GM21786 (cell line): ENCODE measurements around the gene SPINK8.
"Not testable (repeated sequence)": the region's sequence is repeated elsewhere in the genome, so short reads cannot be mapped to it uniquely, and the experiment has no call there.

Experiments
- ATAC-seq: cut with Tn5 transposase; IDR thresholded peaks from one replicate; pipeline ENCODE4 v1.9.1; 2021; ENCODE audit not compliant: unreplicated experiment

The SPINK8 gene

DNA sequence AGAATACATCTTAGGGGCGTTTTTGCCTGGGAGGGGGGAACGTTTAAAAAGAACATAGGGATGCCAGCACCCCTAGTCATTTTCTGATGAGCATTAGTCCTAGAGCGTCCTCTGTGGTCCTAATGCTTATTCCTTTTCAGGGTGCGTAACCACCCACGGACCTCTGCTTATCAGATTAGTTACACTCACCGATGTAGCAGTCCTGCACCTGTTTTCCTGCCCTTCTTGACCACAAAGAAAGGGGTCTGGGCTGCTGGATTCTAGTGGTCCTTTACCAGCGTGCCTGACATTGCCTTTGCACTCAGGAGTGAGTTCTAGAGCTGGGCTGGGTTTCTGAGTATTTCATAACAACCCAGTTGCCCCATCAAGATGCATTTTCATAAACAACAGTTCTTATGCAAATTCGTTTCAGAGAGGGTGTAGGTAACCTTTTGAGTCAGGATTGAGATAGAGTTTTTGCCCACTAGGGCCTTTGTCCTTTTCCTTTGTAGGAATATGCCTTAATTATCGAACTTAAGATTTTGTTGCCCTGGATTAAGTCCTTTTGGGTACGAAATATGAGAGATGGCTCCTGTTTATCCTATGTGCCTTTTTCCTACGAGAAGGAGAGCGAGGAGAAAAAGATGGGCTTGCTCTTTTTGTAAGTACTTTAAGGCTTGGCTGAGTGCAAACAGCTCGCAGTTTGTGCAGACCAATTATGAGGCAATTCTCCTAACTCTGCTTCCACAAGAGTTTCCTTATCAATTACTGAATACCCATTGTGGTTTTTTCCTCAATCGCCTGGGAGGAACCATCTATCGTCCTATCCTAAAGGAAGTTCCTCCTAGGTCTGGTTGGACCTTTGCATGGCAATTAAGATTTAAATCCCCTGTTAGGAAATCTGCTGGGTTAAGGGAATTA lies at the start of gene SPINK8:
Gene SPINK8, minus strand, starts transcription at position 316 of the 900 bp plus-strand sequence. CDS start 5,320 bp downstream, outside the sequence.
- ATAC-seq: not testable (repeated sequence)

DNA sequence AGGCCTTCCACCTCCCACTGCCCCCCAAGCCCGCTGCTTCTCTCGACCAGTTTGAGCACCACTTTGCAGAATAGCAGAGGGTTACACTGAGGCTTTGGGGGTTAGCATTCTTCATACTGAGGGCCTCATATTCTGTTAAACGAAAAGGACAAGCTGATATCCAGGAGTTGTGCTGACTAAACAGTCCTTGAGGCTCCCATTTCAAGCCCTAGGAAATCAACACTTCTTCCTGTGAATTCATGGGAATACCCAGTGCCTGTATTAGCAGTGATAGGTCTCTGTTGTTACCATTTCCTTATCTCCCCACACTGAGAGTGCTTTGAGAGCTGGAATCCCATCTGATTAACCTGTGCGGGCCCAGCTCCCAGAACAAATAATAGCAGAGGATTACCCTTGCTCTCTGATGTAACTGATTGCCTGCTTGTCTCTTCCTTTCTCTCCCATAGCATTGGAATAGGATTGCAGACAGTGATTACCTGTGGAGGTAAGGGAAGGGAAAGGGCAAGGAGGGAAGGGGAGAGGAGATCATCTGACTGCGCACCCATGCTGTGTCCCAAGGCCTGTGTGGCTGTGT lies 39.5 kb upstream of the SPINK8 start:
- ATAC-seq: no peak

DNA sequence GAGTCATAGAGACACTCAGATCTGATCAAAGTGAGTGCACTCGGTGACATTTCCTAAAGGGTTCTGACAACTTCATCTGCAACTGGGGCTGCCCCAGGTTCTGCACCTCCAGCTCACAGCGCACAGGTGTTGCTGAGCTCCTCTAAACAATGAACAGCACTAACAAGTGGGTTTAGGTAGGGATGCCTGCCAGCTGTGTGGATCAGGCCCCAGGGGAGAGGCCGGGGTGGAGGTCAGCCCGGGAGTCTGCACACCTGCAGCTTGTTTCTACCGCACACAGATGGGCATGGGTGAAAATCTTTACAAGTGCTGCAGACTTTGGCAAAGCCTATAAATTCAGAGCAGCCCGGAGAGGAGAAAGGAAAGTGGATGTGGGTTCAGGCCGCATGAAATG lies 38.9 kb upstream of the SPINK8 start:
- ATAC-seq: no peak

DNA sequence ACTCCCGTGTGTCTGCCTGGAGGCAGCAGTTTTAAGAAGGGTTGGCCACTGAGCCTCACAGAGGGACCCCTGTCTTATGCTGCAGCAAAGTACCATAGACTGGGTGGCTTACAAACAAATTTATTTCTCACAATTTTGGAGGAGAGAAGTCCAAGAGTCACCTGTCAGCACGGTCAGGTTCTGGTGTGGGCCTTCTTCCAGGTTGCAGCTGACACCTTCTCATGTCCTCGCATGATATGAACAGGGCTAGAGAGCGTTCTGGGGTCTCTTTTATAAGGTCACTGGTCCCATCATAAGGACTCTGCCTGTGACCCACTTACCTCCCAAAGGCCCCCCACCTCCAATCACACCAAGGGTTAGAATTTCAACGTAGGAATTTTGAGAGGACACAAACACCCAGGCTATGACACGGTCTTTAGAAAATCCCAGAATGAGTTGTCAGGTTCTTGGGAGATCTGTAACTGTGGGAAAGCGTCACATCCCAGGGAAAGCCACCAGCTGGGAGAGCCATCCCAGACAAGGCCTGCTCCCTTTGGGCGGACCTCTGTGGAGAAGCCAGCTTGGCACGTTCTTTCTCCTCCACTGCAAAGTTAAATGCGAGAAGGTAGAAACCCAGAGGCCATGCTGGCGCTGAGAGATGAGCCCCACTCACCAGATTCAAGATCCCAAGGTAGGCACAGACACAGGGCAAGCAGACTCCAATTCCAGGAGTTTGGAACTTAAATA lies 38.4 kb upstream of the SPINK8 start, which contains the start of gene FBXW12:
Gene FBXW12, plus strand, starts transcription at position 569 of the 726 bp plus-strand sequence. CDS start 549 bp downstream, outside the sequence.
- ATAC-seq: no peak

DNA sequence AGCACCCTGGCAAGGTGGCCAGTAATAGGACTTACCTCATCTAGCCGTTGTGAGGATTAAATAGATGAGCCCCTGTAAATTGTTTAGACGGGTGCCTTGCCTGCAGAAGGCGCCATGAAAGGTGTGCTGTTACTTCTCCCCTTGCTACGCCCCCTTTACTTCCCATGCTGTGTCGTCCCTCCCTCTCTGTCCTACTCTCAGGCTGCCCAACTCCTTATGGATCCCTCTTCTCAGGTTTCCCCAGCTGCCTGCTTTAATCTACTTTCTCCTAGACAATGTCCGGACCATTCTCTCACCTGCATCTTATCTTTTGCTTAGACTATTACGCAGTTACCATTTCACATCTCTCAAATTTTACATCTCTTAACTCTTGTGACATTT lies 36.9 kb upstream of the SPINK8 start:
- no peak for ATAC-seq

DNA sequence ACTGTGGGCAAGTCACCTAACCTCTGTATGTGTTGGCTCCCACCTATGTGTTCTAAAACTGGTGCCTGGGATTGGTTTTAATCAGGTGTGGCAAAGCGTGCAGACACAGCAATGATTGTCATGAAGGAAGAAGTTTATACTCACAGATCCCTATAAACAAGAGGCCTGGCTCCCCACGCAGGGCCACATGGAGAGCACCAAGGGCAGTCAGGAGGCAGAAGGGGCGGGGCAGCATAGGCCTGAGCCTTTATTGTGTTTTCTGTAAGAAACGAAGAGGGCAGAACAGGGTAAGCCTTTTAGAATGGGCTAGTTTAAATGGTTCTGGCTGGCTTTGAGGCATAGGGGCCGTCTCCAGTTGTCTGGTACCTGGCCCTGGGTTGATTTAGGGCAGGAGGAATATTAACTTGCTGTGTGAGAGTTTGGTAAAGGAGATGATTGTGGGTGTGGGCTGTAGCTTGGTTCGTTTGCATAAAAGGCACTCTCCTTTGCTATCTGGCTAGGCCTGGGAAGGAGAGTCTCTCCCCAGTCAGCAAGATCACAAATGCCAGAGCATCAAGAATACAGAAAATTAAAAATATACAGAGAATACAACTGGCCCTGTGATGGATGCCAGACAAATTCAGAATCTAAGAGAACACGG lies 36.4 kb upstream of the SPINK8 start:
- no peak for ATAC-seq

DNA sequence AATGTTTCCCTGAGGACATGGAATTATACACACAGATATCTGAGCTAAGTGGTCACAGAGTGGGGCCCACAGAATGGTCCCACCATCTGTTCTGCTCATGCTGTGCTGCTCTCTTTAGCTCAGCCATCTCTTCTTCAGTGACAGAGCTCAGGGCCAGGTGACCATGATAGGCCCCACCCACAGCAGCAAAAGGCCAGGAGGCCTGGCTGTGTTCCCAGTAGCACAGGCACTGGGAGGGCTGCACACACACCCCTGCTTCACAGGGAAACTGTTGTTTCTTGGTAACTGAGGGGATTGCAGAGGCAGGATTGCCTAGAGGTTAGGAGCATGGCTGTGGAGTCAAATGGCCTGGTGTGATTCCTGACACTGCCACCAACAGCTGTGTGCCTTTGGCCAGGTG lies 33.7 kb upstream of the SPINK8 start:
- ATAC-seq: no peak

DNA sequence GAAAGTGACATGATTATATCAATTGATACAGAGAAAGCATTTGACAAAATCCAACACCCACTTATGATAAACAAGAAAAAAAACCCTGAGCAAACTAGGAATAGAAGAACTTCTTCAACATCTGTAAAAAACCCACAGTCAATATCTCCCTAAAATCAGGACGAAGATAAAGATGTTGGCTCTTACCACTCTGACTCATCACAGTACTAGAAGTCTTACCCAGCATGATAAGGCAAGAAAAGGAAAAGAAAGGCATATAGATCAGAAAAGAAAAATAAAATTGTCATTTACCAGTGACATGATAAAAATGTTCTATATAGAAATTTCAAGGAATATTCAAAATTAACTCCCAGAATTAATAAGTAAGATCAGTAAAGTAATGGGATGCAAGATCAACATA lies 31.4 kb upstream of the SPINK8 start:
- ATAC-seq: no peak

DNA sequence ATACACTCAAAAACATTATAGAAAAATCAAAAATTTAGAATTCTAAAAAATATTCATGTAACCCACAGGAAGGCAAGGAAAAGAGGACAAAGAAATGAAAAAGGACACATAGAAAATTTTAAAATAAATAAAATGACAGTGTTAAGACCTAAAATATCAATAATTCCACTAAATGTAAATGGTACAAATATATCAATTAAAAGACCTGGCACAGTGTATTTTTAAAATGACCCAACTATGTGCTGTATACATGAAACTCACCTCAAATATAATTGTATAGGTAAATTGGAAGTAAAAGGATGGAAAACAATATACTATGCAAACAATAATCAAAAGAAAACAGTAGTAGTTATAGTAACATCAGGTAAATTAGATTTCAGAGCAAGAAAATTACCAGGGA lies 28.5 kb upstream of the SPINK8 start:
- no peak for ATAC-seq

DNA sequence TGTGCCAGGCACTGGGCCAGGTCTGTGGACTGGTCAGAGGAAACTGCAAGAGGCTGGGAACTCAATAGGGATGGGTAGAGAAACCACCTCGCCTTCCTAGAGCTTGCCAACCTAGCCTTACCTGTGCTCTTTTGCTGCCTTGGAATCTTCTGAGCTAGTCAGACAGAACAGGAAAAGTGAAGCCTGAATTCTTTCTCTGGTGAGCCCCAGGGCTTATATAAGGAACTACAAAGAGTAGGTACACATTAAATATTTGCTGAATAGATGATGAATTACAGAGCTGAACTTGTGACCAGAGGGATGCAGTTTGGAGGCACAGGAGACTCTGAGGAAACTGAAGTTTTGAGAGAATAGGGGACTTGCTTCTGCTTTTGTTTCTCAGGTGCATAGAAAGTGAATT lies 23.0 kb upstream of the SPINK8 start:
- no peak for ATAC-seq

DNA sequence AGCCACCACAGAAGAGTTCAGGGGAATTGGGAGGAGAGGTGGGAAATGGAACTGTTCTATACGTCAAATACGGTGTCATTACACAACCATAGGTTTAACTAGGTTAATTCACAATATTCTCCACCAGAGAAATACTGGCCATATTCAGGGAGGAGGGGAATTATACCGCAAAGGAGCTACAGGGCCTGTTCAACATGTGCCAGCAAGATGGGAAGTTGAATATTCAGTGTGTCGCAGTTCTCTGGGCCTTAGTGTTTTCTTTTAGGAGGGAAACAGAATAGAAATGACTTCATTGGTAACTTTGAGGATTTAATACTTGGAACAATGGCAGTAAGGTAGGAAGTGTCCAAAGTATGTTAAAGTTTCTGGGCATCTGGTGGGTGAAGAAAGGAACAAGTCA lies 20.5 kb upstream of the SPINK8 start:
- no peak for ATAC-seq

DNA sequence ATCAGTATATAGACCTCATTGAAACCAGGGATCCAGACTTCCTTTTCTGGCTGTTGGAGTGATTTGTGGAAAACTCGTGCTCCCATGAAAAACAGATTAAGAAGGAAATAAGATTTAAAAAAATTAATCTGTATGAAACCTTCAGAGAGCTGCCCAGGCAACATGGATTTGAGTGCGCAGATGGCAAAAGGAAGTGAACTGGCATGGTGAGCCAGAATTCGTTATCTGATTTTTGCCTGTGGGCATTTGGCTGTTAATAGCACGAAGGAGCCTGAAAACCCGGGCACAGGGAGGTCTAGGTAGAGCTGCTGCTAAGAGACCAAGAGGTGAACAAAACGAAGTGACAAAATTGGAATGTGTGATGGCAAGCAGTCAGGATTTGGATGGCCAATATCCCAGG lies 19.1 kb upstream of the SPINK8 start:
- no peak for ATAC-seq

DNA sequence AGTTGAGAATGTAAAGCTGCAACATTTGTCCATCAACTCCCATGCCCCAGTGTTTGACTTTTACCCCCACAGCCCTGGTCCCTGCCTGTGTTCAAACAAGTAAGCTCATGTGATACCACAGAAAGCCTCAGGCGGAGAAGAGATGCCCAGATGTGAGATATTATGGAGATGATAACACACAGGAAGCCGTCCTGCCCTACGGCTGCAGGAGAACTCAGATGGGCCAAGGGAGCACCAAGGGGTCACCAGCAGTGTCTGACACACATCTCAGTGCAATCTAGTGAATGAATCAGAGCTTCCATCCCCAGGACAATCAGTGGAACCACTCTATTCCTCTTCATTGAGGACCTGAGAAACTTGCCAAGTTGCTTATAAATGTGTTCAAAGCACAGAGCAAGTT lies 14.0 kb upstream of the SPINK8 start:
- no peak for ATAC-seq

DNA sequence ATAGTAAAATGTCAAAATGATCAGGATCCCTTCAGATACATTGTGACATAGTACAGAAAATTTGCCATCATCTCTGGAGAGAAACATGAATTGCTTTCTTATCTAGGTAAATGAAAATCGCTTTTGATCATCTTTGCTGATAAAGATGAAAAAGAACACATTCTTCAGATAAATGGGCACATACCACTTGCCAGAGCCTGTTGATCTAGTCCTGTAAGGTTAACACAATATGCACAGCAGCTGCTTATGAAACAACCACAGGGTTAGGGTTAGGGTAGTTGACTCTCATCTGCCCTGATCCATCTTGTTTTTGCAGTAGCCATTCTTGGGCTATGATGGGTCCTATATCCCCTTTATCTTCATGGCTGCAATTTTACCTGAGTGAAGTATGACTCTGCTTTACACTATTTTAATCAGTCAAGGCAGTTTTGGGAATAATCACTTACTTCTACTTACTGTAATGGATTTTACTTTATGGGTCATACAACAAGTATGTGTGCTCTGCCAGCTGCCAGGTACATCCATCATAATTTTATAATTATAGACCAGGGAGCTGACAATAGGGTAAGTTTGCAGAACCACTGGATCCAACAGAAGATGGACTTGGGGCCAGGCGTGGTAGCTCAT lies 12.6 kb upstream of the SPINK8 start:
- no peak for ATAC-seq

DNA sequence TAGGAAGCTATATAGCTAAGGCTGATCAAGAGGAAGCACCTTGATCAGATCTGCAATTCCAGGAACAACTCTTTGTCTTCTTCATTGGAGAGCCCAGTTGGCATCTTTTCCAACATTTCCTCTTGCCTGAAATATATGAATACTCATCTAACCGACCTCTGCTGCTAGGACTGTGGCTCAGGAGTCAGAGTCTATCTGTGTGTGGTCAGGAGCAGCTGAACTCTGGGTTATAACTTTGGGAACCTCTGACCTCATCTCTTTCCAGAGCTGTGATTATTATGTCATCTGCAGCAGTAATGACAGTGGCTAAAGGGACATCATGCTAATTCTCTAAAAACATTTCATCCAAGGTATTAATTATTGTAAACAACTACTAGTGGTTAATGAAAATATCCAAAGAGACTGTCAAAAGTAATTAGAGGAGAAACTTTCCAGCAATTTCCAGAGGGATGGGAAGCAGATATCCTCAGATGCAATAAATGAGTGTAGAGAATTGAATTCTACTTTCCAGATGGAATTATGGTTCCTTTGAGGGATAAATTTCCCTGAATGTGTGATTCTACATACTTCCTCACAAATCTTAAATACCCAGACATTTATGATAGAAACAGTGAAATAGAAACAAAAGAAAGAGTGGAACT lies 11.5 kb upstream of the SPINK8 start:
- no peak for ATAC-seq

DNA sequence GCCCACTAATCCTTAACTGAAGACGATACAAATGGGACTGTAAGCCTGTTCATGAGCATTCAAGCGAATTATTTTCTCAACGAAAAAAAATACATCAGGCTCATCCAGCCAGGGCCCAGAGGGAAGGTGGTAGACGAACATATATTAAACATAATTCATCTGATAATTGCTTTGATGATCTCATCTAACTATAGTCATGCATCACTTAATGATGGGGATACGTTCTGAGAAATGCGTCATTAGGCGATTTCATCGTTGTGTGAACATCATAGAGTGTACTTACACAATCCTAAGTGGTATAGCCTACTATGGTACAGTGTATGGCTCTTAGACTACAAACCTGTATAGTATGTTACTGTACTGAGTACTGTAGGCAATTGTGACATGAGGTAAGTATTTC lies 10.0 kb upstream of the SPINK8 start:
- no peak for ATAC-seq

DNA sequence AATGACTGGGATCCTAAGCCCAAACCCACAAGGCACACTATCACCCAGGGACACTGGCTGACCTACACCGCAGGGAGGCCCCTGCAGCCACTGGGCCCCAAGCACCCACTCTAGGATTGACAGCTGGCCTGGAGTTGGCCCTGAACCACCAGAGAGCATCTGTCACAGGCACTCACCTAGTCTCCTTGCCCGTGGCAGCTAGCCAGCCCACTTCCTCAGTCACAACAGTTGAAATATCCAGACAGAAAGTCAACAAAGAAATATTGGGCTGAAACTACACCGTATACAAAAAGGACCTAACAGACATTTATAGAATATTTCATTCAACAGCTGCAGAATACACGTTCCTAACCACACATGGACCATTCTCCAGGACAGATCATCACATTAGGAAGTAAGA lies 5.2 kb upstream of the SPINK8 start:
- ATAC-seq: no peak

DNA sequence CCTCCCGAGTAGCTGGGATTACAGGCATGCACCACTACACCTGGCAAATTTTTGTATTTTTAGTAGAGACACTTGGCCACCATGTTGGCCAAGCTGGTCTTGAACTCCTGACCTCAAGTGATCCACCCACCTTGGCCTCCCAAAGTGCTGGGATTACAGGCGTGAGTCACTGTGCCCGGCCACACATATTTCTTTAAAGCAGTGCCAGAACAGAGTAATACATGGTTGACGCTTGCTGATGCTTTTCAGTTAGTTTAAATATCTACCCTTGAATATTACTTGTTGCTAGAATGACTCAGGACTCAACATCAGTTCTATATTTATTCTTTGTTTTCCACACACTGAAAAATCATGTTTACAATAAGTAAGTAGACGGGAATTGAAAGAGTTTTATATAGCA lies 4.1 kb upstream of the SPINK8 start:
- not testable (repeated sequence) for ATAC-seq

DNA sequence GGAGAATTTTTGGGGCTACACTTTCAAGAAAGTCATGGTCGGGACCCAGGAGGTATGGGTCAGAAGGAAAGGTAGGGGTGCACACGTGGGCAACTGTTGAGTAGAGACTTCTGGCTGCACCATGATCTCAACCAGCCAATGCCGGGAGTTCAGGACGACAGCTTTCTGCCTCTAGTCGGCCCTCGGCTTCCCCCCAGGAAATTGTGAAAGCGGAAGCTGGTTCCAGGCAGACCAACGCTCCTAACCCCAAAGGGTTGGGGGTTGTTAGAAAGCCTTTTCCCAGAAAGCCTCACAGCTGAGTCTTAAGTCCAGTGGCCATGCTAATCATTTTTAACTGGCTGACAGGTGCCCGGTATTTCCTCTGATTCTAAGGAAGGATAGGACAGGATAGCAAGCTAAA lies 1.8 kb upstream of the SPINK8 start:
- not testable (repeated sequence) for ATAC-seq

DNA sequence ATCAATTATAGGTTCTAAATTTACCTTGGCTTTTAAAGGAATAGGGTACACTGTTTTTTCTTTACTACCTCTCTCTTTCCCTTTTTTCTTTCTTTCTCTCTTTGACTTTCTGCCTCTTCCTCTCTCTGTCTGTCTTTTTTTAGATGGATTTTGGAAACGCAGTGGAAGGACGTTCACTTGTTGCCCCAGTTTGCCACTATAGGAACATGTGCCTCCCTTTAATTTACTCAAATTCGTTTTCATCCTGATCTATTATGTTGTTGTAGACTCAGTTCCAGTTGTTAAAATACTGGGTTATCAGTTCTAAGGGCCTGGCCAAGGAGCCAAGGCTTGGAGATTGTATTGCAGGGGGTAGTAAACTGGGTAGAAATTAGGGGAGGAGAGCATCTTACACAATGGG lies 1.1 kb upstream of the SPINK8 start:
- ATAC-seq: no peak
